Esophagus (tissue), 2 donors: ENCODE data around the gene CFB. TPM values are rescaled to one million over a fixed set of nuclear protein-coding genes. Genes with fewer than 3 reads are reported as not detected.
"Not testable (repeated sequence)": the region's sequence is repeated elsewhere in the genome, so short reads cannot be mapped to it uniquely, and the experiment has no call there.

Source experiments
- H3K27ac ChIP-seq, 2 donors: one replicate each; pipeline ENCODE4 v1.5.1; 2013; ENCODE audit warnings: low read depth in 2 of 2, mild to moderate bottlenecking in 2 of 2, inconsistent platforms in 1 of 2, low read length in 1 of 2, moderate library complexity in 1 of 2
- H3K27me3 ChIP-seq, 2 donors: one replicate each; pipeline ENCODE4 v1.6.1; 2013; ENCODE audit warnings: low read length in 2 of 2, control low read depth in 1 of 2, mild to moderate bottlenecking in 1 of 2; ENCODE audit not compliant: insufficient read depth in 2 of 2, control insufficient read depth in 1 of 2
- H3K36me3 ChIP-seq, 2 donors: one replicate each; pipeline ENCODE4 v1.6.1; 2013; ENCODE audit warnings: low read length in 1 of 2; ENCODE audit not compliant: control insufficient read depth in 2 of 2, insufficient read depth in 2 of 2
- H3K4me1 ChIP-seq, 2 donors: one replicate each; pipeline ENCODE4 v1.6.1; 2013; ENCODE audit warnings: low read length in 1 of 2; ENCODE audit not compliant: control insufficient read depth in 2 of 2, insufficient read depth in 2 of 2
- H3K4me3 ChIP-seq, 2 donors: one replicate each; pipeline ENCODE4 v1.5.1; 2013; ENCODE audit warnings: low read length in 2 of 2, mild to moderate bottlenecking in 2 of 2, low read depth in 1 of 2, moderate library complexity in 1 of 2
- H3K9me3 ChIP-seq, 2 donors: one replicate each; pipeline ENCODE4 v1.6.1; 2013; ENCODE audit warnings: mild to moderate bottlenecking in 2 of 2, low read depth in 1 of 2, low read length in 1 of 2, moderate library complexity in 1 of 2; ENCODE audit not compliant: control insufficient read depth in 2 of 2, insufficient read depth in 1 of 2
- WGBS, 2 donors: extraction: QIAGEN DNeasy Blood & Tissue Kit; methylation state at CpG; one replicate each; pipeline ENCODE4 v1.1.7; 2013; 5-methylcytosine and 5-hydroxymethylcytosine counted together
- polyA plus RNA-seq, 2 donors: library from polyadenylated mRNA; stranded (reverse); fragments of 200-250 nt; gene quantifications; one replicate each; pipeline ENCODE4 v1.2.3, GENCODE V29; 2013
- donor health status: healthy with polysubstance abuse.
- donor health status: Bipolar disorder and iron deficiency.

The CFB gene
- polyA plus RNA-seq, 2 donors: 15.9 to 19.6 TPM

GRCh38 chr6:31977816-31978431 lies 32.0 kb downstream of the CFB start:
- 95% methylated on average over 12 of the region's 12 CpGs for WGBS, 2 donors
- H3K9me3 ChIP-seq: no peaks in the 10 kb centered on the region
- peaks cover 0 to 1% of the 10 kb centered on the region in 2 donors for H3K4me1 ChIP-seq
- H3K36me3 ChIP-seq: peaks cover 0 to 7% of the 10 kb centered on the region in 2 donors
- no peak overlapping the region for H3K27ac ChIP-seq
- no peak overlapping the region for H3K4me3 ChIP-seq
- H3K27me3 ChIP-seq: no peaks in the 10 kb centered on the region

- Histone ChIP-seq H3K27me3 (no peaks in the 10 kb centered on the region), H3K4me3 (no peak overlapping the region), H3K4me1 (no peaks in the 10 kb centered on the region), H3K36me3 (peaks cover 0 to 7% of the 10 kb centered on the region in 2 donors), H3K9me3 (no peaks in the 10 kb centered on the region), H3K27ac (no peak overlapping the region)
- 84 to 92% methylated on average over 5 of the region's 5 CpGs for WGBS, 2 donors
These were observed 32.9 kb downstream of the CFB start for GRCh38 chr6:31978831-31979230.

- no peak overlapping the region for H3K27ac ChIP-seq
- no peaks in the 10 kb centered on the region for H3K9me3 ChIP-seq
- H3K4me3 ChIP-seq: no peak overlapping the region
- WGBS, 2 donors: 90 to 92% methylated on average over 3 of the region's 3 CpGs
- H3K4me1 ChIP-seq: no peaks in the 10 kb centered on the region
- no peaks in the 10 kb centered on the region for H3K27me3 ChIP-seq
- H3K36me3 ChIP-seq: peaks cover 0 to 7% of the 10 kb centered on the region in 2 donors
These were observed 33.5 kb downstream of the CFB start for GRCh38 chr6:31979238-31979898.

GRCh38 chr6:31980195-31980876 lies 34.4 kb downstream of the CFB start:
- H3K27me3 ChIP-seq, H3K4me1 ChIP-seq, H3K36me3 ChIP-seq, H3K27ac ChIP-seq, H3K4me3 ChIP-seq, H3K9me3 ChIP-seq: not testable (repeated sequence)
- WGBS, 2 donors: 92 to 94% methylated on average over 13 of the region's 13 CpGs

GRCh38 chr6:31980998-31981397 lies 35.1 kb downstream of the CFB start:
- H3K4me1 ChIP-seq, H3K27ac ChIP-seq, H3K9me3 ChIP-seq, H3K36me3 ChIP-seq, H3K27me3 ChIP-seq, H3K4me3 ChIP-seq: not testable (repeated sequence)
- no CpG with 5 or more reads among the region's 5 CpGs for WGBS, 2 donors

GRCh38 chr6:31981744-31982143 lies 35.8 kb downstream of the CFB start, which contains the start of gene C4A:
C4A (plus strand) TSS chr6:31982057; CDS start chr6:31982108, 51 bp downstream.
- H3K9me3 ChIP-seq, H3K27me3 ChIP-seq, H3K4me3 ChIP-seq, H3K4me1 ChIP-seq, H3K27ac ChIP-seq, H3K36me3 ChIP-seq: not testable (repeated sequence)
- WGBS, 2 donors: no CpG with 5 or more reads among the region's 7 CpGs

- H3K27ac ChIP-seq, H3K4me3 ChIP-seq: not testable (repeated sequence)
- no CpG with 5 or more reads among the region's 10 CpGs for WGBS, 2 donors
These were observed 43.5 kb downstream of the CFB start for GRCh38 chr6:31989363-31989762.

GRCh38 chr6:31994421-31994820 lies 48.5 kb downstream of the CFB start:
- 97 to 98% methylated on average over 7 to 10 of the region's 14 CpGs for WGBS, 2 donors
- not testable (repeated sequence) for H3K27me3 ChIP-seq, H3K4me3 ChIP-seq, H3K4me1 ChIP-seq, H3K9me3 ChIP-seq, H3K27ac ChIP-seq, H3K36me3 ChIP-seq

More at GRCh38 chr6:31989363-31989762, 43.5 kb downstream of the CFB start:
- not testable (repeated sequence) for H3K27me3 ChIP-seq, H3K9me3 ChIP-seq, H3K36me3 ChIP-seq, H3K4me1 ChIP-seq

GRCh38 chr6:31996385-31996784 lies 50.5 kb downstream of the CFB start:
- H3K9me3 ChIP-seq, H3K4me1 ChIP-seq: not testable (repeated sequence)
- WGBS, 2 donors: 92 to 94% methylated on average over 5 to 6 of the region's 6 CpGs

More at GRCh38 chr6:31996385-31996784, 50.5 kb downstream of the CFB start:
- not testable (repeated sequence) for H3K36me3 ChIP-seq, H3K4me3 ChIP-seq, H3K27ac ChIP-seq, H3K27me3 ChIP-seq
